NCI-H1417 (cell line): ENCODE results near the gene APPBP2.
"Not testable (repeated sequence)": the region's sequence is repeated elsewhere in the genome, so short reads cannot be mapped to it uniquely, and the experiment has no call there.

Source experiments
- DNase-seq, 3 experiments: peaks; one replicate each; lab custom pipeline; 2025; lab: John Stamatoyannopoulos, UW

Gene APPBP2

GRCh38 chr17:60495260-60495659 is 30.8 kb downstream of the APPBP2 start:
- no peak for DNase-seq

DNA sequence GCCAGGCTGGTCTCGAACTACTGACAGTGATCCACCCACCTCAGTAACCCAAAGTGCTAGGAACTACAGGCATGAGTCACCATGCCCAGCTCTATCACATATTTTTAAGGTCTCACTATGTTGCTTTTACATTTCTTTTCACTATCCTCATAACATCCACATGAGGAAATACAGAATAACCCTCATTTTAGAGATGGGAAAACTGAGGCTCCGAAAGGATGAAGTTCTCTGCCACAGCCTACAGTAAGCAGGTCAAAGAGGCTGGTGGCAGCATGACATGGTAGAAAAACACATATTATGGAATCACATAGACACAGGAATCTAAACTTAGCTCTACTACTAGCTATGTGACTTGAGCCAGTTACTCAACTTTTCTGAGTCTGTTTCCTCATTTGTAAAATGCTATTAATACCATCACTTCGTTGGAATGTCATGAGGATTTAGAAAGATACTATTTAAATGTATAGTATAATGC is 32.2 kb downstream of the APPBP2 start:
- DNase-seq, result no peak

- DNase-seq, result no peak
These were observed 34.3 kb downstream of the APPBP2 start for GRCh38 chr17:60491771-60492170.

DNA sequence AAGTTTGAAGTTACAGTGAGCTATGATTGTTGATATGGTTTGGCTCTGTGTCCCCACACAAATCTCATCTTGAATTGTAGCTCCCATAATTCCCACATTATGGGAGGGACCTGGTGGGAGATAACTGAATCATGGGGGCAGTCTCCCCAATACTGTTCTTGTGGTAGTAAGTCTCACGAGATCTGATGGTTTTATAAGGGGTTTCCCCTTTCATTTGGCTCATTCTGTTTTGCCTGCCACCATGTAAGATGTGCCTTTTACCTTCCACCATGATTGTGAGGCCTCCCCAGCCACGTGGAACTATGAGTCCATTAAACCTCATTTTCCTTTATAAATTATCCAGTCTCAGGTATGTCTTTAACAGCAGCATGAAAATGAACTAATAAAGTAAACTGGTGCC is 35.4 kb downstream of the APPBP2 start:
- DNase-seq, result not testable (repeated sequence)

DNA sequence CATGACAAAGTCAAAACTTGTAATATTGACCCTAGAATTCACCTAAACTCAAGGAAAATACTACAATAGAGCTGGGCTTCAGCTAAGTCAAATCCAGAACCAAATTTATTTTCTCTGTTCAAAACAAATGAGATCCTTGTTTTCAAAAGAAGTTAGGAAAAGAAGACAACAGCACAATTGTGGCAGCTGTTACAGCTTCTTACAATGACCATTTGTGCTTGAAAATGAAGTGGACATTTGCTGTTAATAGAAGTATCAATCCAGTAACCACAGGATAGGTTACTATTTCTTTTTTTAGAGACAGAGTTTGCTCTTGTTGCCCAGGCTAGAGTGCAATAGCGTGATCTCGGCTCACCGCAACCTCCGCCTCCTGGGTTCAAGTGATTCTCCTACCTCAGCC is 44.4 kb downstream of the APPBP2 start:
- DNase-seq, result no peak

DNA sequence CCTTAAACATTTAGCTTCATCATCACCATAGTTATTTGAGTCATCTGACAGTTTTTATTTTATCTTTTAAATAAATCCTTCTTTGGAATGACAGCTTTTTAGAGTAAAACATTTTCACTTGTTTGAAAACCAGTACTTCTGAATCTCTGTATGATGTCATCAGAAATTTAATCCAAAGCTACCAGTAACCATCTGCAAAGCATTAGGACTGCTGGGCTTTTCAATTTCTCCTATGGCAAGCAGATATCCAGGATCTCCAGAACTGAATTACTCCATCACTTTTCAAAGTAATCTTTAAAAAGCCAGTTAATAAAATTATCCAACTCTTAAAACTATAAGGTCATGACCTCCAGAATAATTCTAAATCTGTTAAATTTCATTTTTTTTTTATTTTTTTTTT is 52.3 kb downstream of the APPBP2 start:
- DNase-seq, result no peak

DNA sequence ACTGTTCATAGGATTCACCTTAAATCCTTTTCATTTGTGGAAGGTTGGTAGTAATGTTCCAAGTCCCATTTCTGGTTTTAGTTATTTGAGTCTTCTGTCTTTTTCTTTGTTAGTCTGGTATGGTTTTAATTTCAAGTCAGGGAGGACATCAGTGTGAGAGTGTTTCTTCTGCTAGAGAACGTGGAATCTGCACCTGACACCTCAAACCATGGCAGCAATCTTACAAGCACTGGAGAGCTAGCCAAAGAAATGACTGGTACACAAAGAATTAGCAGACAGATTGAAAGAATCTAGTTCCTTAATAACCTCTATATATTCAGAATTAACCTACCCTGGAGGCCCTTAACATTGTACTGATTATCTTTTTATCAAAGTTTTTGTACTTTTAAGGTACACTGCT is 53.6 kb downstream of the APPBP2 start:
- no peak for DNase-seq

- DNase-seq, result no peak
These were observed 54.6 kb downstream of the APPBP2 start for GRCh38 chr17:60471451-60471850.

DNA sequence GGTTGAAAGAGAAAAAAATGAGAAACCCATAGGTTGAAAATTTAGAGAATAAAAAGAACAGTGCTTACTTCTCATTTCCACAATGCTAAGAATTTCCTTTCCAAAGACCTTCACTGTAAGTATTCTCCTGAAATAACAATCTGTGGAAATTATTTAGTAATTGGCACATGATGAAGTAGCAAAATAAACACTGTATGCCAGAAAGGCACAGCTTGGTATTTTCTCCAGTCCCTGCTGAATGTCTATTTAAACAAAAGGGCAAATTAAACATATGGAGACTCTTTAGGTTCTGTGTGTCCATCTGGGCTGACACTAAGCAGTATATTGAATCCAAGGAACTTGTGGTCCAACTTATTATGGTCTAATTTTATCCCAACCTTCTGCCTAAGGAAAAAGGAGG is 57.7 kb downstream of the APPBP2 start:
- peak in 1 of 3 experiments; percentile 18 for DNase-seq

GRCh38 chr17:60464343-60464742 is 61.7 kb downstream of the APPBP2 start:
- DNase-seq, result no peak

GRCh38 chr17:60463157-60463835 is 62.7 kb downstream of the APPBP2 start:
- no peak for DNase-seq

- no peak for DNase-seq
These were observed 64.5 kb downstream of the APPBP2 start for GRCh38 chr17:60461584-60461983.

DNA sequence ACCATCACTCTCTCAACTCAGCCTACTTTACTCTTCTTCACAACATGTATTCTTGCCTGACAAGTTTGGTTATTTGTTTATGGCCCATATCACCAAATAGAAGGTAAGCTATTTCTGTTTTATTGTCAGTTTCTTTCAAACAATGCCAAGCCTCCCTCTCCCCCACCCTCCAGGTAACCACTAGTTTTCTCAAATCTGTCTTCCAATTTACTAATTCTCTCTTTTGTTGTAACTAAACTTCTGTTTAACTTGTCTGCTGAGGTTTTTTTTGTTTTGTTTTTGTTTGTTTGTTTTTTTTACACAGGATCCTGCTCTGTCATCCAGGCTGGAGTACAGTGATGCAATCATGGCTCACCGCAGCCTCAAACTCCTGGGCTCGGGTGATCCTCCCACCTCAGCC is 68.9 kb downstream of the APPBP2 start:
- no peak for DNase-seq

DNA sequence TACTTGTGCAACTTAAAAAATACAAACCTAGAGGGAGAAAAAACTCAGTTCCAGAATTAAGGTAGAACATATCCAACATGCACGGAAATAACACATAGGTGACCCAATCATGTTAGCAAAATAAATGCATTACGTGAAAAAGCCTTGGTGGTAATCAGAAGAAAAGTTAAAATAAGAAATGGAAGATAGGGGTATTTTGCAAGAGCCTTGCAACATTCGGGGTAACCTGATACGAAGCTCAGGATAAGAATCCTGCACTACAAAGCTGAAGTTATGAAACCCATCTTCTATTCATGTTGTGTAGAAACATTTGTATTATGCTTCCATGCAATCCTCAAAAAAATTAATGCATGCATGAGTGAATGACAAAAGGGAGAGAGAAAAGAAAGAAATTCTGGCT is 70.7 kb downstream of the APPBP2 start:
- DNase-seq, result no peak

GRCh38 chr17:60451965-60452364 is 74.1 kb downstream of the APPBP2 start:
- no peak for DNase-seq

- no peak for DNase-seq
These were observed 75.0 kb downstream of the APPBP2 start for GRCh38 chr17:60451071-60451470.

DNA sequence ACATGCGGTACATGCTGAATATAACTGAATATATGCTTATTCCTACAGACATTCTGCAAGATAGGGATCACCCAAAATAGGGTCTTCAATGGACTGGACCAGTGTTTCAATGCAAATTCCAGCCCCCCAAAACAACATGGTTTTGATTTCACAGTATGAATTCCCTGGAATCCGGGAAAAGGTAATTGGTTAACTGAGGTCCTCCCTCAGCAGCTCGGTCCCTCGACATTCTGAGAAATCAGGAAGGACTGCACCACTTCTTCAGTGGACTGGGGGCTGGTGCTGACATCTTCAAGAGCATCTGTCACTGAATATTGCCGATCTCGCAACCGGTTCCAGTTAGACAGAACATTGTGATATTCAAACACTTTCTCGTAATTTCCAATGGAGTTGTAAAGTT is 78.7 kb downstream of the APPBP2 start:
- no peak for DNase-seq

DNA sequence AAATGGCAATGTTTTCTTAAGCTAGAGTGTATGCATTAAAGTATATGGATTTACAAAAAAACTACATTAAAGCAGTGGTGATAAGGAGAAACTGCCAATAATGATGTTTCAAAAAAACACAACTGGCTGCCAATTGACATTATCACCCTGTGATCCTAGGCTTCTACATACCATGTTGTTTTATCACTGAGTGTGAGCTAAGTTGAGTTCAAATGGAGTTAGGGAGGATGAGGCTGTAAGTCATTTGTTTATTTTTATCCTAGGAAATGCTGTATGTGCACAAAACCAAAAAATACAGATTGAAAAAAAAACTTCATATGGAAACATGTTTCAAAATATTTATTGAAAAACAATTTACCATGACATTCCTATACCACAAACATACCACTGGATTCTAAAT is 80.9 kb downstream of the APPBP2 start:
- no peak for DNase-seq

GRCh38 chr17:60443713-60444112 is 82.3 kb downstream of the APPBP2 start:
- DNase-seq, result no peak

DNA sequence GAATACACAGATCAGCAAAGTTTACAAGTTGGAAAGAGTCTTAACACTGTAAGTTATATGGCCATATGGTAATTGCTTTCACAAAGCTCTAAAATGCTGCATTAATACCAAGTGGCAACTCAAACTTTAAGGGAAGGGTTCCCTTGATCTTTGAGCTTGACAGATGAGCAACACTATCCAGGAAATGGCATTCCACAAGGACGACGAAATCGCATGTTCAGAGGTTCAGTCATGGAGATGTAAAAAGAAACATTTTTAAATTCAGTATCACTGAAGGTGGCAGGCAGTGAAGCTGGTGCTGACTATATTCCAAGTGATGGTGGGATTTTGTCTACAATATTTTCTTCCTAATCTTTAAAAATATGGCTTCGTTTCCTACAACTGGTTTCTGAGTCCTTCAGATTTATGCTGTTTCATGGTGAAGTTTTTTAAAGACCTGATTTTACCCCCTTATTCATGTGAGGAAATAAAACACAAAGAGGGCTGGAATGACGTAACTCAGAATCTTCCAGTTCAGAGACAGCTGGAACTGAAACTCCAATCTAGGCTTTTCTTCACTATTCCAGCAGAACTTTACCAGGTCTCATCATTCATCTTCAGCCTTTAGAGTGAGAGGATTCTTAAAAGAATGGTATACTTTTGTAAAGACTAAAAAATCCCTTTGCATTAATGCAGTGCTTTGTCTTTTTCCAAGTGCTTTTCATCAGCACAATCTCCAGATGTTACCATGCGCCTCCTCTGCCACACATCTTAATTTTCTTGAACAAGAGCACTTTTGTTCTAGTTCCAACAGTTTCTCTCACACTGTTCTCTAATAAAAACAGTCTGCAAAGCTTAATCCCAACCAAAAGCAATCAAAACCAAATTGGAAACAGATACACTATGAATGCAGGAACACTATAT is 83.5 kb downstream of the APPBP2 start:
- no peak for DNase-seq

DNA sequence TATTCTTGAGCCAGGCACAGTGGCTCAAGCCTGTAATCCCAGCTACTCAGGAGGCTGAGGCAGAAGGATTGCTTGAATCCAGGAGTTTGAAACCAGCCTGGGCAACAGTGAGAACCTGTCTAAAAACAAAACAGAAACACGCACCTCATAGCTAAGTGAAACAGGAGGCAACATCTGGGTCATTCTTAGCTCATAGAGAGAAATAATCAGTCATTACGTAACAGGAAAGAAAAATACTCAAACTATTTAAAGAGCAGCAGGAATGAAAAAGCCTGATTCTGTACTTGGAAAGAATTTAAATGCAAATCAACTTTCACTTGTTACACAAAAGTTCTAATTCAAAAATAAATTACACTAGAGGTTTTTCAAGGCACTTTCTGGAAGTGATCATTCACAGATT is 86.5 kb downstream of the APPBP2 start:
- DNase-seq, result no peak

GRCh38 chr17:60436676-60437075 is 89.4 kb downstream of the APPBP2 start:
- DNase-seq, result no peak
